ENCODE measurements around the gene SST. TPM values are rescaled to one million over a fixed set of nuclear protein-coding genes. Genes with fewer than 3 reads are reported as not detected.

Gene SST
- total and polyA plus RNA-seq, 2 of the 8 experiments (the other 6 are each of a cell fraction or from before 2014, with no cell fraction given) = 0.50 TPM; not detected in 1

DNA sequence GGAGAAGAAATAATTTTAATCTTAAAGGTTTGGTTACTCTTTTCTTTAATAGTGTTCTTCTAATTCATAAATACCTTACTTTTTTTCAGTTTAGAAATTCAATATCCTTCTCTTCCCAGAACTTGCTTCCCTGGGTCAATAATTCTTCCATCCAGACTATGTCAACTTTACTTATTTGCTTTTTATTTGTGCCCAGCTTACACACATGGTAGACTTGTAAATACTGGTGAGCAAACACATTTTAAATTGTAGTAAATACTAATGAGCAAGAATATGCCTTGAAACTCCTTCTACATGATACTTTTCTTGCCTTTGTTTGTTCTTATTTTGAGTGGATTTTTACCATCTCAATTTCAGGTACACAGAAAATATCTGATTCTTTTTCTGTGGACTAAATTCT, 33.7 kb downstream of the SST start:
- Histone ChIP-seq H2BK5ac (ENCODE audit: low read depth, low read length) (no peak overlapping the region), H3K36me3 (ENCODE audit: control insufficient read depth in 2 of 4, insufficient read depth in 4 of 4, low read length in 3 of 4) (no peaks in the 10 kb centered on the region), H2BK120ac (replicated peaks; ENCODE audit: low read depth, low read length) (no peak overlapping the region), H3K23ac (ENCODE audit: insufficient read length) (no peak overlapping the region), H3K9ac (replicated peaks in 1 of 4; ENCODE audit: extremely low read depth in 1 of 4, low read depth in 3 of 4, low read length in 3 of 4) (no peak overlapping the region), H3K18ac (ENCODE audit: extremely low read depth, low read length) (no peak overlapping the region), H2AFZ (ENCODE audit: low read length) (no peak overlapping the region), H3K27me3 (replicated peaks in 1 of 4; ENCODE audit: control insufficient read depth in 3 of 4, extremely low read depth in 1 of 4, insufficient read depth in 3 of 4, low read length in 3 of 4) (no peaks in the 10 kb centered on the region), H4K5ac (ENCODE audit: insufficient read length, low read depth, low read length) (no peak overlapping the region), H3K27ac (ENCODE audit: low read depth, low read length) (no peak overlapping the region), H3K9me3 (ENCODE audit: insufficient read depth in 2 of 2, low read depth in 1 of 2, low read length in 1 of 2) (peaks cover 5 to 11% of the 10 kb centered on the region in 2 experiments; a peak in 3 of 4 replicates), H4K20me1 (replicated peaks in 1 of 2; ENCODE audit: control insufficient read depth in 1 of 2, insufficient read depth in 2 of 2, low read length in 2 of 2) (no peaks in the 10 kb centered on the region), H2BK12ac (ENCODE audit: low read depth, low read length) (no peak overlapping the region), H2AK5ac (ENCODE audit: low read depth, low read length) (no peak overlapping the region), H3K4me1 (replicated peaks in 1 of 4; ENCODE audit: control insufficient read depth in 3 of 4, insufficient read depth in 4 of 4, low read length in 3 of 4) (no peaks in the 10 kb centered on the region), H3K4ac (replicated peaks; ENCODE audit: insufficient read length, low read depth, low read length) (no peak overlapping the region), H3K23me2 (ENCODE audit: low read depth, low read length) (no peaks in the 10 kb centered on the region), H3K79me2 (ENCODE audit: control insufficient read depth in 1 of 2, insufficient read depth in 2 of 2, low read length in 2 of 2) (no peaks in the 10 kb centered on the region), H3K4me2 (ENCODE audit: insufficient read depth in 1 of 2, low read depth in 2 of 2, low read length in 2 of 2) (no peak overlapping the region), H2BK15ac (ENCODE audit: low read length) (no peak overlapping the region), H4K91ac (replicated peaks; ENCODE audit: insufficient read length, low read length) (no peak overlapping the region), H3K4me3 (ENCODE audit: extremely low read depth in 1 of 4, insufficient read depth in 2 of 4, low read depth in 3 of 4, low read length in 4 of 4) (no peak overlapping the region), H4K8ac (ENCODE audit: extremely low read depth, insufficient read depth, low read length) (no peak overlapping the region), H3K56ac (replicated peaks; ENCODE audit: insufficient read length, low read depth, low read length) (no peak overlapping the region), H3K79me1 (ENCODE audit: low read depth, low read length) (no peaks in the 10 kb centered on the region), H3K14ac (ENCODE audit: insufficient read length) (no peak overlapping the region), H2BK20ac (ENCODE audit: low read length) (no peak overlapping the region)
- FAIRE-seq (no peak), DNase-seq (ENCODE audit: low read depth in 1 of 2, low spot score in 2 of 2) (no peak)
- POLR2A ChIA-PET (ENCODE audit: partially characterized antibody) = no interaction called here
- CTCF ChIA-PET (ENCODE audit: partially characterized antibody) = interaction anchor here (1.8 to 1.9 kb wide), 2 partner anchors 20 to 317 kb away, joined by 5 to 9 read pairs; no protein-coding TSS in a partner anchor
- TF ChIP-seq RAD21 (IDR thresholded peaks at IDR 0.05 in 1 of 2, conservative IDR thresholded peaks at IDR 0.05 in 1 of 2; ENCODE audit: low read depth in 2 of 2, low read length in 2 of 2) = no peak
- no peak for TF ChIP-seq CHD1 (IDR thresholded peaks at IDR 0.05; ENCODE audit: low read depth, low read length)
- TF ChIP-seq TCF12 (IDR thresholded peaks at IDR 0.05; ENCODE audit: low read depth, low read length) = no peak
- no peak for TF ChIP-seq SIRT6 (IDR thresholded peaks at IDR 0.05; ENCODE audit: low read length)
- no peak for TF ChIP-seq ASH2L (IDR thresholded peaks at IDR 0.05; ENCODE audit: low read length)
- TF ChIP-seq BCL11A (IDR thresholded peaks at IDR 0.05; ENCODE audit: low read depth in 2 of 2, low read length in 2 of 2) = no peak
- TF ChIP-seq TBP (IDR thresholded peaks at IDR 0.05; ENCODE audit: low read depth, low read length) = no peak
- TF ChIP-seq EGR1 (IDR thresholded peaks at IDR 0.05; ENCODE audit: borderline replicate concordance, low read depth, low read length) = no peak
- no peak for TF ChIP-seq CTBP2 (IDR thresholded peaks at IDR 0.05; ENCODE audit: borderline replicate concordance, insufficient read depth, insufficient read length, low read length)
- TF ChIP-seq FOSL1 (IDR thresholded peaks at IDR 0.05; ENCODE audit: insufficient read depth, low read depth, low read length) = no peak
- no peak for TF ChIP-seq MAFK (IDR thresholded peaks at IDR 0.05; ENCODE audit: low read depth, low read length)
- no peak for TF ChIP-seq SP4 (IDR thresholded peaks at IDR 0.05; ENCODE audit: low read length)
- TF ChIP-seq KDM4A (IDR thresholded peaks at IDR 0.05; ENCODE audit: low read depth, low read length, severe bottlenecking) = no peak
- no peak for TF ChIP-seq POU5F1 (IDR thresholded peaks at IDR 0.05; ENCODE audit: low read depth, low read length)
- no peak for TF ChIP-seq SAP30 (IDR thresholded peaks at IDR 0.05; ENCODE audit: insufficient read depth, insufficient replicate concordance, low read length)
